HG02840 (cell line): ENCODE measurements around the gene AMBP.

Source experiments
- ATAC-seq: cut with Tn5 transposase; IDR thresholded peaks from one replicate; pipeline ENCODE4 v1.9.1; 2021; ENCODE audit warnings: mild to moderate bottlenecking, moderate library complexity, moderate number of reproducible peaks; ENCODE audit not compliant: unreplicated experiment, low FRiP score

Gene AMBP

DNA sequence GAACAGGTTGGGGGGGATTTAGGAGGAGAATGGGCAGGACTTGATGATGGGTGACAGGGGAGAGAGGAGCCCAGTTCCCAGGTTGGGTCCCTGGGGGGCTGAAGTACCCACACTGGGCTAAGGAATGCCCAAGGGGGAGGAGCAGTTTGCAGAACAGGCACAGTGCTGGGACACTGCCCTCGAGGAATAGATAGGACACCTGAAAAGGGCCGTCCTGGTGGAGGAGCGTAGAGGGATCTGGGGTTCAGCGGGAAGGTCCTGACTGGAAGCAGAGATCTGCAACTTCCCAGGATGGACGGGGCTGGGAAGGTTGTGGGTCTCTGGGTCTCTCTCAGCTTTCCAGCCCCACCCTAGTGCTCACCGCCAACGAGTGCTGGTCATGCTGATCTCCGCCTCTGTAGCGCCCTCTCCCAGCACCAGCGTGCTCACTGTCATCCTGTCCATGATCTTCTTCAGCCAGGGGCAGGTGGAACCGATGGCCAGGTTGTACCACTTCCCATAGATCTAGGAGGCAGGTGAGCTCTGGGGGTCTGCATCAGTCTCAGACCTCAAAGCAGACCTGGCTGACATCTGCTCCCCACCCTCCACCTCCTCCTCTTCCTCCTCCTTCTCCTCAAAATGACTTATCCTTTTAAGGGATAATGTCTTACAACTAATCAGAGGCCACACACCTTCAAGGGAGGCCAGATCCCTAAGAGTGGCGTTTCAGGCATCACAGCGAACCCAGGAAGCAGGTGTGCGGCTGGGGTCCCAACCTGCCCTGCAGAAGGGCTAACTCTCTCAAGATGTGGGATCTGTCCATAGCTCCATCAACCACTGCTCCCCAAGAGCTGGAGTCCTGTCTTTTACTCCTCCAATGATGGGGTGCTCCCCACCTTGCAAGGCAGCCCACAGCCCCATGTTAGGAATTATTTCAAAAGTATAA lies 1.6 kb downstream of the AMBP start:
- no peak for ATAC-seq

DNA sequence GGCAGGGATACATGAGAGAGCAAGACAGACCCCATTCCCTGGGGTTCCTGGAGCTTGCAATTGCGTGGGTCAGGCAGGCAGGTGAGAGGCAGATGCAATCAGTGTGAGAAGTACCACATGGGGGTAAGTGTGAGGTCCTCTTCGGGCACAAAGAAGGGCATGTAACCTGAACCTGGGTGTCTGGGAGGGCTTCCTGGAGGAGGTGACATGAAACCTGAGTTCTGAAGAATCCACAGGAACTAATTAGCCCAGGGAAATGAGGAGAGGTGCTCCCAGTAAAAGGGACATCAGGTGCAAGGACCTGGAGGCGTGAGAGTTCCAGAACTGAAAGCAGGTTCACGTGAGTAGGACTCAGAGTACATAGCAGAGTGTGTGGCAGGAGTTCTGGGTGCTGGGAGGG lies 2.5 kb downstream of the AMBP start:
- ATAC-seq: no peak

DNA sequence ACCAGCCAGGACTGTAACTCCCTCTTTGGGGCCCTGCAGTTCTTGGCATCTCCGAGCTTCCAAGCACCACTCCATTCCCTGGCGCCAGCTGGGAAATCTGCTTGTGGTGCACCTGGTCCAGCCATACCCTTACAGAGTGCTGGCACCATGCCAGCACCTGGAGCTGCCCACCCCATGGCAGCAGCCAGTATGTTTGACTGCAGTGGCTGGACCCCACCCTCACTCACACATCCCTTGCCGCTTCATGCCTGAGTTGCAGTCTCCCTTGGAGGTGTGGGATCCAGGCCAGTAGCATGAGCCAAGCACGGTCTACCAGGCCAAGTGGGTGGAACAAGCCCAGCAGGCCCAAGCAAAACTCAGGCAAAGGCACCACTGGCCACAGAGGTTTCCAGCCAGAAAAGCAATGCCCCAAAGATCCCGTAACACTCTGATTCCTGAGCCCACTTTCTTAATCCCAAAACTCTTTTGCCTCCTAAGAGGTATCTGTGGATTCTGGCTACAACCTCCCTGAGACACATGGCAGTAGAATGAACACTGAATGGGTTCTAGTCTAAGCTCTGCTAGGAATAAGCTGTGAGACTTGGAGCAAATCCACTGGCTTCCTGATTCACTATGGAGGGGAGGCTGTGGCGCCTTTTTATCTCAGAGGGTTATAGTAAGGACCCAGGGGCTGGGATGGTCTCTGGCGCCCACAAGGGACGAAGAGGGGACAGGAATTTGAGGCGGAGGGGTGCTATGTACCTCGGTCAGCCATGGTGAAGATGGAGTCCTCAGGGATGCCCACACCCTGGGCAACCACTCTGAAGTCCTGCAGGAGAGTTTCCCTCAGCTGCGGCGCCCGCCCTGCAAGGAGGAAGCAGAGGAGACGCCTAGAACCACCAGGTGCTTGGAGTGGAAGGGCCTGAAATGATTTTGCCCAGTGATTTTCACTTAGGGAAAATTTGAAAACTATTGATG lies 5.6 kb downstream of the AMBP start:
- ATAC-seq: no peak

DNA sequence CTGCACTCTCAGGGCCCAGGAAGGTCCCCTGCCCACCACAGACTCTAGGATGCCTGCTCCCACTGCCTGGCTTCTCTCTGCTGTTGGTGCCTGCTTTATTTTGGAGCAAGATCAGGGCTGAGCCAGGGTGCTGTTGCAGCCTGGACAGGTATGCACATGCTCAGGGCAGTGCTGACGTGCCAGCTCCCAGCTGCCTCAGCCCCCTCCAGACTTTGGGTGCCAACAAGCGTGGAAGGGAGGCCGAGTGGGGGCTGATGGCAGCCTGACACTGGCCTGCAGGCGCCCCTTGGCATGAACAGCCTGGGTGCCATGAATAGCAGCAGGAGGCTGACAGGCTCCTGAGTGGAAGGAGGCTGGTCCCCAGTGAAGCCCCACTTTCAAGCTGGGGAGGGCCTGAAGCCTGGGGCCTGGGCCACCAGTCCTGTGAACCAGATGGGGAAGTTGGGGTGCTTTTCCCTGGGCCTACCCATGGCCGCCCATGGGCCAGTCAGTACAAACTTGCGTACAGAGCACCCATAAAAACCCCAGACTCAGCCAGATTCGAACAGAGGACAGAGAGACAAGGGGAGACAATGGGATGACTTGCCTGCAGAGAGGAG lies 6.8 kb downstream of the AMBP start:
- no peak for ATAC-seq

DNA sequence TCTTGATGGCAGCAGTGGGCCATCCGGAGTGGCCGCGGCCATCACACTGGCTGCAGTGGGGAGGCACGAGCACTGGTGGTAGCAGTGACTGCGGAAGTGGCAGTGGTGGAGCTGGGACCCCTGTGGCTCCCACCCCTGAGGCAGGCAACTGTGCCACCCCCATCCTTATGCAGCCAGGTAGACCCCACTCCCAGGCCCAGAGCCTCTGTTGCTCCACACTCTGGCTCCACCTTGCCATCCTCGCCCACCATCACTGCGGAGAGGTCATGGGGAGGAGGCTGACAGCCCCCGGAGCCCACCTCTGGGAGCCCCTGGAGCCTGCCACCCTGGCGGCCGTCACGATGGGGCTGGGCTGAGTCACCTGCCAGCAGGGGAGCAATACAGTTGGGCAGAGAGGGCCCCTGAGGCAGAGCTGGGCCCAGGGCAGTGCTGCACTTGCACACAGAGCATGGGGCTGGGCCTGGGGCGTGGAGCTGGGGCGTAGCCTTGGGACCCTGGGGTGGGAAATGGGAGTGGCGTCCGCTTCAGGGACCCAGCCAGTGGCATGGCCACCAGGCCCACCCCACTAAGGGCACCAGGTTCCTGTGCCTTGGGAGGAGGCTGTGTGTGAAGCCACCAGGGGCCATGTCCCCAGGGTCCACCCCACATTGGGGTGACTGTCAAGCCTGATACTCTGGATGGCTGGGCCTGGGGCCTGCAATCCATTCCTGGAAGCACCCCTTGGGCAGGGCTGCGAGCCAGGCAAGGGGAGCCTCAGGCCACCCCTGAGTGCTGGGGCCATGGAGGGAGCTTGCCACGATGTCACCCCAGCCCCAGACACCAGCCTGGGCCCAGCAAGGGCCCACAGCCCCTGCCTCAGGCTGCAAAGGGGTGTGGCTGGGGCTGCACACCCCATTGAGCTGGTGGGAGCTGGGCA lies 7.7 kb downstream of the AMBP start:
- no peak for ATAC-seq

DNA sequence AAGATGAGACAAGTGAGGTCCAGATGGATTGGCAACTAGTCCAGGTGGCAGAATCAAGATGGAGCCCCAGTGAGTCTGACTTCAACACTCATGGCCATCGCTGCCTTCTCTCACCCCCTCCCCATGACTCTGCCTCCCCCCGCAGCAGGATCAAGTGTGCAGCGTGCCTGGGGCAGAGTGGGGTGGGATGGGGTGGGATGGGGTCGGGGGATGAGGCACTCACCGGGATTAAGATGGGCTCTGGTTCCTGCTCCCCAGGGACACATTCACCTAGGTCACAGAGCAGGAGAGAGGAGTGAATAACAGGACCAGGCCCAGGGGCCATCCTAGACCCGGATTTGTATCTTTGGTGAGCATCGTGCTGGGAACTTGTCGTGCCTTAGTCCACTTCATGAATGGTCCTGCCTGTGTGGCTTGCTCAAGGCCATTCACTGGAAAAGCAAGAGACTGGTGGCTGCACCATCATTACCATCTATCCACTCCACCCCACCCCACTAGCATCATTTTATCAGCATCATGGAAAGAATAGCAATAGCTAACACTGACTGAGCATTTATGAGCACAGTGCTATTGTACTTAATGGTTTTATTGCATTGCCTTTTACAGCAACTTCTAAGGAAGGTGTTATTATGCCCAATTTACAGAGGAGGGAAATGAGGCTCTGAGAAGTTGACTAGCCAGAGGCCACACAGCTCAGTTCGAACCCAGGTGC lies 8.5 kb downstream of the AMBP start:
- no peak for ATAC-seq

DNA sequence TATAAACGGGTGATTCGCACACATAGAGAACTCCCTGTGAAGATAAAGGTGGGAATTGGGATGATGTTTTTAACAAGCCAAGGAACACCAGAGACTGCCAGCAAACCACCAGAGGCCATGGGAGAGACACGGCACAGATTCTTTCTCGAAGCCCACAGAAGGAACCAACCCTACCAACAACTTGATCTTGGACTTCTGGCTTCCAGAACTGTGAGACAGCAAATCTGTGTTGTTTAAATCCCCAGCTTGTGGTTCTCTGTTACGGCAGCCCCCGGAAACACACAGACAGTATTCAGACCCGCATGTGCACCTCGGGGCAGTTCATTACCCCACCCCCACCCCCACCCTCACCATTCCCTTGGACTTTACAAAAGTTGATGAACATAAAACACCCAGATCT lies 12.8 kb downstream of the AMBP start:
- ATAC-seq: no peak

DNA sequence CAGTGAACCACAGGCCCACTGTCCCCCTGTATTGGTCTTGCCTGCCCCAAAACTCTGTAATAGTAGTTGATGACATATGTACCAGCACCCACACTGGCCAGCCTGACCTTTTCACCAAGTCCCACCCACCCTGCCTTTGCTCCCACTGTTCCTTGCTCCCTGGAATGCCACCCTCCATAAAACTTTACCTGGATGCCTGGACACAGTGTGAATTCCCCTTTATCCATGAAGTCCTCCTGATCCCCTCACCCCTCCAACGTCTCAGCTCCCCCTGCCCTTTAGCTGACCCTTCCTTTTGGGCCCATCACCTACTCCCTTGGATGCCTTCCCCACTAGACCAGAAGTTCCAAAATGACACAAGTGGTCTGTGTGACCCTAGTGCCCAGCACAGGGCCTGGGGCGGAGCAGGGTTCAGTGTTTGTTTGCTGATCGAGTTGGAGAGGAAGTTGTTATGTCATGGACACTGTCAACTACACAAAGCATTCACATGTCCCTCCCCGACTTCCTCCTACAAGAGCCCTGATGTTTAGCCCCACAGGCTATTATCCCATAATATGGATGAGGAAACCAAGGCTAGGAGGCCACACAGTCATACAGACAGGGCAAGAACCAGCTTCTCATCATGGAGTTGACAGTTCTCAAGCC lies 16.1 kb downstream of the AMBP start:
- no peak for ATAC-seq

DNA sequence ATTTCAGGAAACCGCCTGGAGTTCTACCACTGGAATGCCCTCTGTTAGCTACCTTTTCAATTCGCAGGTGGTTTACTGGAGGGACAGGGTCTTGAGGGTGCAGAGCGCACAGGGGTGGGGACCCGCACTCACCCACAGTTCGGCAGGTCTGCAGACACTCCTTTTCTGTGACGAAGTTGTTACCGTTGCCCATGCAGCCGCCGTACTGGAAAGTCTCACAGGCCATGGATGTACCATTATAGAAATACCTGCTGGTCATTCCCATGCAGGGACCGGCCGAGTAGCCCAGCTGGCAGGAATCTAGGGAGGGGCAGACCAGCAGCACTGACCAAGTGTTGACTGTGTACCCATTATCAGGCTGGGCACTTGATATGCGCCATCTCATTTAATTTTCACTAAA lies 16.8 kb downstream of the AMBP start:
- no peak for ATAC-seq

DNA sequence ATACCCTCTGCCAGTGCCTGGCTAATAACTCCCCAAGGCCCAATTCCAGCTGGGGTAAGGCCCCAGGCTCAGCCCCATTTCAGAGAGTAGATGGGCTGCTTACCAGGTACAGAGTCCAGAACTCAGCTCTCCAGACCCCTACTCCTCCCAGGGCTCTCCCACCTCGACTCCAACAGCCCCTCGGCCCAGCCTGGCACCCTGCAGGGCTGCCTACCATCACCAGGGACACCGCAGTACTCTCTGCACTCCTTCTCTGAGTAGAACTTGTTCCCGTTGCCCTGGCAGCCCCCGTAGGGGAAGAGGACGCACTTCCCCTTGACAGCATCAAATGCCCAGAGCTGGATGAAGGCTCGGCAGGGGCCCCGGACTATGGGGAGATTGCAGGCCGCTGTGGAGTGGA lies 17.4 kb downstream of the AMBP start:
- ATAC-seq: no peak

DNA sequence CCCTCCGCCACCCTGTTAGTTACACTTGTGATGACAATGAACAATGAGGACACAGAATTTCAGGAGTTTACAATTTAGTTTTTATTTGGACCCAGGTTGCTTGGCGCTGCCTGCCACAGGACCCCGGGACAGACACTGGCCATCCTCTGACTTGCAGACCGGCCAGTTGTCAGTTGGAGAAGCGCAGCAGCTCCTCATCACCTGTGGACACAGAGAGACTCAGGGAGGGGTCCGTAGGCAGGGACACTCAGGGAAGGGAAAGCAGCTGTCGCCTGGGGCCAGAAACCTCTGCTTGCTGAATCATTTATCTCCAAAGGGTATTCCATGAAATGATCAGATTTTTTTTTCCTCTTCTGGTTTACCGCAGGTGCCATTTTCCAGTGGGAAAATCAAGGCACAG lies 18.0 kb downstream of the AMBP start:
- no peak for ATAC-seq

DNA sequence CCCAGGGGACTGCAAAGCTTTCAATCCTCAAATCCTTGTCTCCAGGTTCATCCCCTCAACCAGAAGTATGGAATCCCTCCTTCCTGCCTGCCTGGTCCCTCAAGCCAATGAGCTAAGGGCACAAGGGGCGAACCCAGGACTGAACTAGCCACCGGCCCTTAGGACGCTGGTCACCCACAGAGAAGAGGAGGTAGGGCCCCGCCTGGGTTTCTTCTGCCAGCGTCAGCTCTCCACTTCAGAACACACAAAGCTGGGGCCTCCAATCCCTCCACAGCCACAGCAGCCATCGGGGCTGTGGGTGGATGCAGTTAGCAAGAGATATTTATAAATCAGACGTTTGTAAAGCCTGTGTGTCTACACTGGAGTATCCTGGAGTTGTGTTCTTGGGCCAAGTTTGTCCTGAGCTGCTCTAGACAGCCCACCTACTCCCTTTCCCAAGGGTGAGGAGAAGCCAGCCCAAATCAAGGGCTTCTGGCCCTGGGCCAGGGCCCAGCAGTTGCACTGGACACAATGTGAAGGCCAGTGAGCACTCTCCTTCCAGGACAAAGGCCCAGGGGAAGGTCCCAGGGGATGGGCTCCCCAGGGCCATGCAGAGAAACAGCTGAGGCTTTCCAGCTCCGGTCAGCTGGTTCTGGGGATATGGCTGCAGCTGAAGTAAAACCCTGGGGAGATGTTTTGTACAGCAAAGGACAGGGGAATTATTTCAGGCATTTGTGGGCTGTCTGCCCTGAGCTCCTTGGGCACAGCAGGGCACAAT lies 18.9 kb downstream of the AMBP start:
- no peak for ATAC-seq

DNA sequence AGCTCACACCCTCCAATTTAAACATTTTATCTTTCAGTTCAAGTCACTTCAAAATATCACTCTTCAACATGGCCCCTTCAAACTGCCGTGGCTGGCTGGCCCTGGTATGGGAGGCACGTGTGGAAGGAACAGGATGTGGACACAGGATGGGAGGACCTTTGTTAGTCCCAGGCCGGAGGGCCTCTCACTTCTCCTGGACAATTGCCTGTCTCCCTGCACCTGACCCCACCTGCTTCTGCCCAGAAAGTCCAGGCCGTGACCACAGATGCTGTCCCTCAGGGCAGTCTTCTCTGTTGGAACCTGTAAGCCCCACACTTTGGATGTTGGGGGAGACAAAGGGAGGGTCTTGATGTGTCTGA lies 19.4 kb downstream of the AMBP start:
- no peak for ATAC-seq

DNA sequence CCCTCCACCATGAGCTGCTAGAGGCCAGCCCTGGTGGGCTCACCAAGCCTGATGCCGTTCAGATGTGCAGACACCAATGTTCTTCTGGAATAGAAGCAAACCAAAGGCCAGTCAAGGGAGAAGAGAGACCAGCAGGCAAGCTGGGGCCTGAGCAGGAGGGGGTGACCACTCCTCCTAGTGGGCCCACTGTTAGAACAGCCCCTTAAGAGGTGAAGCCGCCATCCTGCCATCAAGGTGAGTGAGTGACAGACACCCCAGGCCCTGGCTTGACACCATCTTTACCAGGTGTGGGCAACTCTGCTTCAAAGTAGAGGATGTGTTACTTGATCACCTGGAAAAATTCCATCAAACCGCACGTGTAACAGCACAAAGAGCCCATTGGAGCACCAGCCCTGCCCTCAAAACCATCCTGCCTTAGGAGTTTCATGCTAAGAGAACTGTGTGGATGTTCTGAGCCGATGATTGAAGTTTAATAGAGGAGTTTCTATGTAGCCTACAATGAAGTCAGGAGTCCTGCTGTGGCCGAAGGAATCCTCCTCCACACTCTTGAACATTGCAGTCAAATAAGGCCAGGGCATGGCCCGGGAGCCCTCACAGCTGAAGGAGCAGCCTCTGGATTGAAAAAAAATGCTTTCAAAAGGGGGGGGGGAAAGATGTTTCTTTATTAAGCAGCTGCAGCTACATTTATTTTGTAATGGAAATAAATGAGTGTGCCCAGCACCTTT lies 20.8 kb downstream of the AMBP start:
- no peak for ATAC-seq

DNA sequence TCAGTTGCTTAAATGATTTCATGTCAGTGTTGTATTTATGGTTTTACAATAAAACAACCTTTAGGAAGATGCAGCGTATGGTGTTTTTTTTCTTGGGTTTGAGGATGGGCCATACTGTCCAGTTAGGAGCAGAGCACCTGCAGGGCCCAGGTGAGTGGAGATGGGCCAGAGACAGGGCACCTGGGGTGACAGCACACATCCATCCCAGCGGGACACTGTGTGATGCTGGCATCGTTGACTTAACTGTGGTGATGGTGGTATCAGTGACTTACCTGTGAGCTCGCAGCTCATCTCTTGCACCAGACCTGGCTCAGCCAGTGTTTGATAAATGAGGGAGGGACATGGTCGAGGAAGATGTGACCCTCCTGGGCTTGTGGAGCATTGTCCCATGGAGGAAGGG lies 21.6 kb downstream of the AMBP start:
- no peak for ATAC-seq

DNA sequence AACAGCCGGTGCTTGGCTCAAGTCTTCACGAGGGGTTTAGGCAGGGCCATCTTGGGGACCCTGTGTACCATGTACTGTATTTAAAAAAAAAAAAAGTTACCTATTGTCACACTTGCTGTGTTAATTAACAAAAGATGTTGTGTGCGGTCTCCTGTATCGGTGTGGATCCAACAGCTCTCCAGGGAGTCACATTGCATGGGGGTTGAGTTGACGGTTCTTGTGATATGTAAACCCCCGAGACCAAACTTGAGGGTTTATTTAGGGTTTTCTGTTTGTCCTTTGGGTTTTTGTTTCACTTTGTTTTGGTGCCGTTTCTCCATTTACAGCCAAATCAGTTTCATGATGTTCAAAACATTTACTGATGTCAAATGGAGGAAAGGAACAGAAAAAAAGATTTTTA lies 22.2 kb downstream of the AMBP start:
- ATAC-seq: no peak

DNA sequence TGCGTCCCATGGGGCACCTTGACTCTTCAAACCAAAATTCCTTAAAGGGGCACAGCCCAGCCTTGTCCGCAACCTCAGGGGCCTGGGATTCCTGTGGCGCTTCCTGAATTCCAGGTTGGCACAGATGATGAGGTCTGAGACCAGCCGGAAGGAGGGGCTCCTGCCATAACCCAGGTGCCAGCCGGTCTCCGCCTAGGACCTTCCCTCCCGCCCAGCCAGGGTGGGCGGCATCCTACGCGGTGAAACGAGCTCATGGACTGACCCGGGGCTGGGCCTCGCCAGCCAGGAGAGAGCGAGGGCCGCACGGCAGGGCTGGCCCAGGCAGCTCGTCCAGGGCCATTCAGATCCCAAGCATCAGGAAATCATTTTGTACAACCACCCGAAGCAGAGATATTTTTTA lies 23.0 kb downstream of the AMBP start:
- ATAC-seq: no peak
